GM19238 (cell line): ENCODE measurements around the gene AQP12A.
"Not testable (repeated sequence)": the region's sequence is repeated elsewhere in the genome, so short reads cannot be mapped to it uniquely, and the experiment has no call there.

Source experiments
- DNase-seq: peaks from one replicate; pipeline ENCODE4 v3.0.0; 2011; ENCODE audit warnings: low spot score; ENCODE audit not compliant: insufficient read length

The AQP12A gene

DNA sequence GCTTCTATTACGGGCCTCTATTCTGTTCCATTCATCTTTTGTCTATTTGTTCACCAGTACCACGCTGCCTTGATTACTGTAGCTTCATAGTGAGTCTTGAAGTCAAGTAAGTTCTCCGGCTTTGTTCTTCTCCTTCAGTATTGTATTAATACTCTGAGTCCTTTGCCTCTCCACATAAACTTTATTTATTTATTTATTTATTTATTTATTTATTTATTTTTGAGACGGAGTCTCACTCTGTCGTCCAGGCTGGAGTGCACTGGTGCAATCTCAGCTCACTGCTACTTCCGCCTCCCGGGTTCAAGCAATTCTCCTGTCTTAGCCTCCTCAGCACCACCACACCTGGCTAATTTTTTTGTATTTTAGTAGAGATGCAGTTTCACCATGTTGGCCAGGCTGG, 31.8 kb upstream of the AQP12A start:
- DNase-seq, result not testable (repeated sequence)

DNA sequence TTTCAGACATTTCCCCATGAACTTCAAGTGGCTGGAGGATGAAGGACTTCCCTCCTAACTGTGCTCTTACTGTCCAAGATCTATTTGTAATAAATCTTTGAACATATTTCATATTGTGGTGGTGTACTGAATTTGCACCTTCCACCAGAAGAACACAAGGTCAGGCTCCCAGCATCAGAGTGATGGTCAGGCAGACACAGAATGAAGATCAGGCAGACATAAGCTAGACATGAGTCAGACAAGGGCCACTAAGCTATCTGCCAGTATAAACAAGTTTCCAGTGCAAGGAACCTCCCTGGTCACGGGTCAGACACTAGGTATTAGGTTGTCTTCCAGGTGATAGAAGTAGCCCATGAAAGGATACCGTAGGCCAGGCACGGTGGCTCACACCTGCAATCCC, 29.0 kb upstream of the AQP12A start:
- DNase-seq, result no peak

DNA sequence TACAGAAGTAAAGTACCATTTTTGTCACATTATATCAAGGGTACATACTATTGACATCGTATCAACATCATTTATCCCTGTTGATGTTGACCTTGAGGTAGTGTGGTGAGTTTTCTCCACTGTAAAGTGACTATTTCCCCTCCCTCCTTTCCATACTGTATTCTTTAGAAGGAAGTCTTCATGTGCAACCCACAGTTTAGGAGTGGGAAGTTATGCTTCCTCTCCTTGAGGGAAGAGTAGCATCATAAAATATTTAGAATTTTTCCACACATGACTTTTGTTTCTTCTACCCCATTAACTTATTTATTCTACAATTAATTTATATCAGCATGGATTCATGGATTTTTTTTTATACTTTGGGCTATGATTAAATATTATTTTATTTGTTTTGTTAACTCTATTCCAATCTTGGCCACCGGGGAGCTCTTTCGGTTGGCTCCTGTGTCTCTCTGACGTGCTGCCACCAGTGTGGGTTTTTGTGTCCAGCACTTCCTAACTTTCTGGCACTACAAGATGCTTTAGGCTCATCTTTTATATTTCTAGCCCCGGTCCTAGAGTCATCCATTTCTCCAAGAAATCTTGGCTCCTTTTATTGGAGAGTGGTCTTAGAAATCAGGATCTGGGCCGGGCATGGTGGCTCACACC, 28.0 kb upstream of the AQP12A start:
- no peak for DNase-seq

DNA sequence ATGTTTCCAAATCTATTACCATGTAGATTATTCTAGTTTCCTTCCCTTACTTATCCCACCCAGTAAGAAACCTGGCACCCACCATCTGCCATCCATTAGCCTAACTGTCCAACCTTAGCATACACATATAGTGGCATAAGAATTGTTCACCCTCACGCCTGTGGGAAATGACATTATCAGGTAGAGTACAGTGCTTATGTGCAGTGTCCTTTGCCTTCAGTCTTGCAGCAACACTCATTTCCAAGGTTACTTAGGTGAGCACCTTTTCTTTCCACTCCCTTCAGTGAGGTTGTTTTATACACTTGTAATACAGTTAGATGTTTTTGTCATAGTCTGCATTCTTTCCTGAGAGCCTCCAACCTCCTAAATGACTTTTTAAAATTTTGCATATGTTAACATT, 27.0 kb upstream of the AQP12A start:
- no peak for DNase-seq

DNA sequence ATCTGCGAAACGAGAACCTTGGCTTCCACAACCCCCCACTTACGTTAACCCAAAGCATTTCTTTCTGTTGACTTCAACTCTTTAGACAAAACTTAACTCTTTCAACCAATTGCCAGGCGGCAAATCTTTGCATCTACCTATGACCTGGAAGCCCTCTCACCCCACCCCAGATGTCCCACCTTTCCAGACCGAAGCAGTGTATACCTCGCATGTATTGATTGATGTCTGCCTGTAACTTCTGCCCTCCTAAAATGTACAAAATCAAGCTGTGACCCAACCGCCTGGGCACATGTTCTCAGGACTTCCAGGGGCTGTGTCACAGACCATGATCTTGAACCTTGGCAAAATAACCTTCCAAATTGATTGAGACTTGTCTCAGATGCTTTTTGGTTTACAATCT, 21.3 kb upstream of the AQP12A start:
- DNase-seq, result no peak

DNA sequence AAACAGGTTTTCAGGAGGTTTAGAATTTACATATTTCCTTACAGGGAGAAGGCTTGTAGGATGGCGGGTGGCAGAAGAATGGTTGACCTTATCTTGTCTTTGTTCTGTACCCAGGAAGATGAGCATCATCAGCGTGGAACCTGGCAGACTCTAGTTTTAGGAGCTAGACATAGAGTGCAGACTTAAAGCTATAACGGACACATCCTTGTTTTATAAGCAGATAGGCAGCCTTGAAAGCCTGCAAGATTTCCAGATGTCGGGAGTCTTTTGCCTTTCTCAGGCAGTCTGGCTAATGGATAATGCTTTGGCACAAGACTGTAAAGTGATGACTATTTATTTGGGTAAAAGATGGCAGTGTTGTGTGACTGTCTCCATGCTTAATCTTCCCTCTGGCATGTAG, 20.7 kb upstream of the AQP12A start:
- DNase-seq, result no peak

DNA sequence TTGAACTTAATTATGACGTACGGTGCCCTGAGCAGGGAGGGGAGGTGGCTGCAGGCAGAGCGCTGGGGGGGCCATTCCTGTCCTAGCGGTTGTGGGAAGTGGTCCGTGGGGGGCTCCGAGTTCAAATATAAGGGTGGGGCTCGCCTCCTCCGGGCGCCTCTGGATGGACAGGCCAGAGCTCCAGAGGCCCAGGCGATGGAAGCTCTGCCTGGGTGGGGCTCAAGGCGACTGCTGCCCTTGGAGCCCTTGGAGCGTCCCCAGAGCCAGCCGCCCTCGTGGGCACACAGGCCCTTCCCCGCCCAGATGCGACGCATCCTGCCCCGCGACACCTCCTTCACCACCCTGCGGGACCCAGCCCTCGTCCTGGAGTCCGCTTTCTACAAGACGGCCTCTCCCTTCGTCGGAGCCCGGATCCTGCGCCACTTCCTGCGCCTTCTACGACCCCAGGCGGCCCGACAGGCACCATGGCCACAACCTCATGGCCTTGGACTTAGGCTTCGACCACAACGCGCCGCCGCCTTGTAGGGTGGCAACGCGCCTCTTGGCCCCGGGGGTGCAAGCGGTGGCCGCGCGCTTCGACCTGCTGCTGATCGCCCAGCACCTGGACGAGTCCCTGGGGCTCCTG, 19.5 kb upstream of the AQP12A start:
- DNase-seq, result no peak

DNA sequence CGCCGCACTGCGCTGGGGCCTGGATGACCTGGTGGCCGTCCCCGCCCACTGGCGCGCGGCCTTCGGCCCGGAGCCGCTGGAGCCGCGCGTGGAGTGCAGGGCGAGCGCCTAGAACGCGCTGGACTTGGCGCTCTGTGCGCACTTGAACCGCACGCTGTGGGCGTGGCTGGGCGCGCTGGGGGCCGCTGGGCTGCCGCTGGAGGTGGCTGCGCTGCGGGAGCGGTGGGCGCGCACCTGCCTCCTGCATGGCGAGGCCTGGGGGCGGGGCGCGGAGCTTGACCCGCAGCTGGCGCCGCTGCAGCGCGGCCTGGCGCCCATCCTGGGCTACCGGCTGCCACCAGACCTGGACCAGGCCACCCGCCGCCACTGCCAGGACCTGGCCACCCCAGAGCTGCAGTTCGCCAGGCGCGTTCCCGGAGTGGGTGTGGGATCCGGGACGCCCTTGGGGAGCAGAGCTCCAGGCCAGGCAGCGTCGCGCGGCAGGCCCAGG, 18.9 kb upstream of the AQP12A start:
- DNase-seq, result no peak

DNA sequence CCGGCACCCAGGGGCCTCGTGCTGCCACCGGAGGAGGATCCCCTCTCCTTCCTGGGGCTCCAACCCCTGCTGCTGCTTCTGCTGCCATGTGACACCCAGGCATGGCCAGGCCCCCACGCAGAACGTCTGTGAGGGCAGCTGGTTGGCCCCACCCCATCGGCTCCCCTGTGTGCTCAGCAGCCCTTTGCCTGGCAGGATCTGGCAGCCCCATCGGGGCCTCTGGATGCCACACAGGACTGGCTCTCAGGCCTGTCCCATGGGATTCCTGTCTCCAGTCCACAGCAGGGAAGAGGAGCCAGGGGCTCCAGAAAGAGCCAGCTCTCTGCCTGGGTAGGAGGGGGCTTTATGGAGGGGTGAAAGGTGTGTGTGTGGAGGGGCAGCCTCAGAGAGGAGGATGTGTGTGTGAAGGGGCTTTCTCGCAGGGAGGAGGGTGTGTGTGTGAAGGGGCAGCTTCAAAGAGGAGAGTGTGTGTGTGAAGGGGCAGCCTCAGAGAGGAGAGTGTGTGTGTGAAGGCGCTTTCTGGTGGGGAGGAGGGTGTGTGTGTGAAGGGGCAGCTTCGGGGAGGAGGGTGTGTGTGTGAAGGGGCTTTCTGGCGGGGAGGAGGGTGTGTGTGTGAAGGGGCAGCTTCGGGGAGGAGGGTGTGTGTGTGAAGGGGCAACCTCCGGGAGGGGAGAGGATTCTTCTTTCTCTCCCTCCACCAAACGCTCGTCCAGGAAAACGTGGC, 17.0 kb upstream of the AQP12A start:
- not testable (repeated sequence) for DNase-seq

DNA sequence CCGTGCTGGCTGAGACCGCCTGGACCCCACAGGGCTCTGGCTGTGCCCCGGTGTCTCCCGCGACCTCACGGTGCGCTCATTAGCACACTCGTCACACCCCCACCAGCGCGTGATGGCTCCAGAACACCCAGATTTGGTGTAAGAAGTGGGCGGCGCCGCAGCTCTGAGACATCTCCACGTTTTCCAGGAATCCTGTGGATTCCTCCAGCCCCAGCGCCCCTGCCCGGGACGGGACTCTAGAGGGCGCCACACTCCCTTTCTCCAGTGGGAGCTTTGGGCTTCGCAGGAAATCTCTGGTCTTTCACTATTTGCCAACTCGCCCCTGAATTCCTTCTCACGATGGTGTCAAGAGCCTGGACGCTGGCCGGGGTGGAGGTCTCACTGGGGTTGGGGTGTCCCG, 16.3 kb upstream of the AQP12A start:
- DNase-seq, result not testable (repeated sequence)

DNA sequence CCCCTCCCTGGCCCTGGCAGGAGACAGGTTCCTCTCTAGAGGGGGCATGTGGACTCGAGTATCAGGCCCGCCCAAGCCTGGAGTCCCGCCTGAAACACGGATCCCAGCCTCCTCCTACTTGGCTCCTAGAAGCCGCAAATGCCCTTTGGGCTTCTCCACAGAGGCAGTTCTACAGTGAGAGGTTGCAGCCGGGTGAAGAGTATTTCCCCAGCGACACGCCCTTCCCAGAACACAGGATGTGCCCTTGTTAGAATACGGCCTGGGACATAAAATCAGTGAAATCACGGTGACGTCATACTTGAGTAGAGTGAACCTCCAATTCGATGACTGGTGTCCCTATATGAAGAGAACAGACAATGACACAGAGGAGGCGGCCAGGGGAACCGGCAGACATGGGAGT, 13.6 kb upstream of the AQP12A start:
- DNase-seq, result not testable (repeated sequence)

DNA sequence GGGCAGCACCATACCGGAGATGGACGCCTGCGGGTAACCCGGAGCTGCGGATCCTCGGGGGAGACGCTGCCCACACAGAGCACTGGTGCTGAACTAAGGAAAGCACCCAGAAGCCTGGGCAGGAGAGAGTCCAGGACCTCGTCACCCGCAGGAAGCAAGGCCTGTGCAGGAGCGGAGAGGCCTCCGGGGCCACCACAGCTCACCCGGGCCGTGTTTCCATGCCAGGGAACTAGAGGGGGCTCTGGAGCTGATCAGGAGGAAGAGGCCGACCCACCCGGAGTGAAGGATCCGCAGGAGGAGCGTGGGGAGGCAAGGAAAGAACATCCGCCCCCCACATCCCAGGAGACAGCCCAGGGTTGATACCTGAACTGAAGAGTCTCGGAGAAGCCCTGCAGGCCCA, 12.8 kb upstream of the AQP12A start:
- DNase-seq, result not testable (repeated sequence)

DNA sequence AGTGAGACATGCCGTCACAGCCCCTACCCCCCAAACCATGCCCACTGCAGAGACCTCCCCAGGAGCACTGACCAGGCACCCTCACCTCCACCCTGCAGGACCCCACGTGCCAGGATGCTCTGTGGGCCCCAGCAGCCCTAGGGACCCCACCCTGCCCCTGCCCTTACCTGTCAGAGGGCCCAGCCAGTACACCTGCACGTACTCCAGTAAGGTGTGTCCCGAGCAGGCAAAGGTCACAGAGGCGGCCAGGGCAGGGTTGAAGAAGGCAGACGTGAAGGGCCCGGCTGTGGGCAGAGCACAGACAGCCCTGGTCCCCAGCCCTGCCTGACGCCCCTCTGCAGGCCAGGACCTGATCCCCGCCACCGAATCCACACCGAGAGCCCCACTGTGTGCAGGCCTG, 11.5 kb upstream of the AQP12A start:
- DNase-seq, result not testable (repeated sequence)

DNA sequence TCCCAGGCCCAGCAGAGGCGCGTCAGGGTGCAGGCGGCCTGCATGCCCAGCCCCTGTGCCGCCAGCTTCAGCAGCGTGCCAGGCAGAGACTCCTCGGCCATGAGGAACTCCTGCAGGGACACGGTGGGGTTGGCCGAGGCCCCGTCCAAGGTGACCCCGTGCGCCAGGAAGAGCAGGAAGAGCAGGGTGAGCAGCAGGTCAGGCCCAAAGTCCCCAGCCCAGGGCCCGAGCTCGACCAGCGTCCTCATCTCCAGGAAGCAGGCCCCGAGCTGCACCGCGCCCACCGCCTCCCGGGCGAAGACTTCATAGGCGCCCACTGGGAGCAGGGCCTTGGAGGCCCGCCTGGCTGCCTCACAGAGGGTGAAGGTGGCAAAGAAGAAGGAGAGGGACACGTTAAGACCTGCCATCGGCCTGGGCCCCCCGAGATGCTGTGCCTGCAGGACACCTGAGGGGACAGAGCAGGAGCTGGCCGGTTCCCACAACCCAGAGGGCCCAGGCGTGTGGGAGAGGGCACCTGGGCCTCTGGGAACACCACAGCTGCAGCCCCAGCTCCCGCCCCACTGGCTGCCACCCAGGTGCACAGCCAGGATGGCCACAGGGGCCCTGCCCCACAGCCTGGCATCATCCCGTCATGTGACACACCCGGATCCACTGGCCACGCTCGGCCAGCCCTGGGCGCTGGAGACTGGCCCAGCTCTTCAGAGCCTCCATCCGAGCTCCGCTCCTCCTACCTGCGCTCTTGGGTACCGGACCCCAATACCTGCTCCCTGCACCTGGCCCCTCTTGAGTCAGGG, 9.0 kb upstream of the AQP12A start, which contains the start of gene AQP12B:
Gene AQP12B, minus strand, starts transcription at position 455 of the 794 bp plus-strand sequence. Its CDS starts 48 bp downstream, at position 407.
- not testable (repeated sequence) for DNase-seq

DNA sequence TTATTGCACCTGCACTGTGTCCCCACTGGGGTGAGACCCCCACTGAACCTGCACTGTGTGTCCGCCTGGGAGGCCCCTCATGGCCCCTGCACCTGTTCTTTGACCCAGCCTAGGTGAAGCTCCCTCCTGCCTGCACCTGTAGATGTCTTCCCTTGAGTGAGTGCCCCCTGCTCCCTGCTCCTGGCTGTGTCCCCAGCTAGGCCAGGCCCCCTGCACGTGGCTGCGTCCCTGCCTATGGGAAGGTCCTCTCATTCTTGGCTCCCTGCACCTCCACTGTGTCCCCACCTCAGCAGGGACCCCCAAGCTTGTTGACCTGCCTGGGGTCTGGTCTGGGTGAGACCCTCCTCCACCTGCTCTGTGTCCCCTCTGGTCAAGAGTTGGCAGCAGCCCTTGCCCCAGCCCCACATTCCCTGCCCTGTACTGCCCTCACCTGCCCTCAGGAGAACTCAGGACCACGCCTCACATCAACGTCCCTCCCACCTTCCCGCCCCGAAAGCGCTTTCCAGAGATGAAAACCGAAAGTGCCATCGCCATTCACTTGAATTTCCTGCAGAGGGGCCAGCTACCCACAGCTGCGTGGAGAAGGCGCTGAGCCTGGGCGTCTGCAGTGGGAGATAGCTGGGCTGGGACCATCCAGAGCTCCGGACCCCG, 8.2 kb upstream of the AQP12A start:
- DNase-seq, result not testable (repeated sequence)

DNA sequence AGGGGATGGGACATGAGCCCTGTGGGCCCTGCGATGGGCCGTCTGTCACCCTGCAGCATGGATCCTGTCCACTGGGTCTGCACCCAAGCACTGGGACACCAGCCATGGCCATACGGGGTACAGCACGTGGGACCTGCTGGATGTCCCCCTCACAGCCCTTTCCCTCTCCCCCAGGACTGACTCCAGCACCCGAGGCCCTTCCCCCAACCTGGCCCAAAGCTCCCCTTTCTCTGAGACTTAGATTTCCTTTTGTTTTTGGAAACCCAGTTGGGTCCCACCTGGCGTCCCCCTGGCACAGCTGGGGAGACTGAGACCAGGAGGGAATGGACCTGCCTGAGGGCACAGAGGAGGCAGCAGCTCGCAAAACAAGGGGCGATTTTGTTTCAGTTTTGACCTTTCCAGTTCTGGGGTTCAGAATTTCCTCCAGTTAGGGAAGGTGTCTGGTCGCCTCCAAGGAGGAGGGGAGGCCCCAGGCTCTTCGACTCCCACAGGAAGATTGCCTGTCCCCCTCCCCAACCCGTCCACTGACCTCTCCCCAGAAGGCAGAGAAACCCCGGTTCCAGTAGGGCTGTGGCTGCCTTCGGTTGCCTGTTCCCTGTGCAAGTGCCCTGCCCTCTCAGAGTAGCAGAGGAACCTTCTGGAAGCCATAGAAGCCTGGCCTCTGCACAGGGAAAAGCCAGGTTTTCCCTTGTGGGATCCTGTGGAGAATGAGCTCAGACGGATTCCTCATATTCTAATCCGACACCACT, 7.5 kb upstream of the AQP12A start:
- DNase-seq, result not testable (repeated sequence)

DNA sequence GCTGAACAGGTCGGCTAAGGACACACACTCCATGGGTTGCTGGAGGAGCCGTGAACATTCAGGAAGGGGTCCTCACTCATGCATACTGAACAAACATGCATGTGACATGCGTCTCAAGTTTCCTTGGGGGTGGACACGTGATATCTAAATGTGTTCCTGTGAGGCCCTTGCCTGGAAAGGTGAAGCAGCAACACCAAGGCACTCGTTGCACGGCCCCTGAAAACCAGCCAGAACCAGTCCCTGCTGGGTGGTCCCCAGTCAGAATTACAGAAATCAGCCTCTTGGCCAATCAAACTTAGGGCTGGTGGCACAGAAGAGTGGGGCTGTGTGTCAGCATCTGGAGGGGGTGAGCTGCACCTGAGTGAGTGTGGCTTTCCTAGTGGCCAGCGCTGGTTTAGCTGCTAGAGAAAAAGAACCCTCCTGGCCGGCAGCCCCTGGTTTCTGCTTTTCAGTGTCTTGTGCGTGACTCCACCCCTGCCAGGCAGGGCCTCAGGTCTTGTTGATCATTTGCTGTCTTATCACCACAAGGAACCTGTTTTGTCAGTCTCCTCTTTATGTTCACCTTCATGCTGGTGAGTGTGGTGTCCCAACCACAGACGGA, 5.8 kb upstream of the AQP12A start:
- DNase-seq, result no peak

DNA sequence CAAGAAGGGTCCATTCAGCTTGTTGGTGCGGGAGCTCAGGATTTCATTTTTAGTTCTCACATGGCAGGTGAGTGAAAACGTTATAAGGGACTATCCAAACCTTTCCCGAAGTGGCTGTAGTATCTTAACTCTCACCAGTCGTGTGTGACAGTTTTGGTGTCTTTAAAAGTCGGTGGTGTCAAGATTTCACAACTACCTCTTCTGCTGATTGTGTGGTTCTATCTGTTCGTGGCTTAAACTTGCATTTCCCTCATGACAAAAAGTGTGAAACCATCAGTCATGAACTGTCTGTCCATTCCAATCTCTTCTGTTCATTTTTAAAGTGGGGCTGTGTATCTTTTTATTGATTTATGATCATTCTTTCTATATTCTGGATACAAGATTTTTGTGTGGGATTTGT, 5.2 kb upstream of the AQP12A start:
- DNase-seq, result no peak

DNA sequence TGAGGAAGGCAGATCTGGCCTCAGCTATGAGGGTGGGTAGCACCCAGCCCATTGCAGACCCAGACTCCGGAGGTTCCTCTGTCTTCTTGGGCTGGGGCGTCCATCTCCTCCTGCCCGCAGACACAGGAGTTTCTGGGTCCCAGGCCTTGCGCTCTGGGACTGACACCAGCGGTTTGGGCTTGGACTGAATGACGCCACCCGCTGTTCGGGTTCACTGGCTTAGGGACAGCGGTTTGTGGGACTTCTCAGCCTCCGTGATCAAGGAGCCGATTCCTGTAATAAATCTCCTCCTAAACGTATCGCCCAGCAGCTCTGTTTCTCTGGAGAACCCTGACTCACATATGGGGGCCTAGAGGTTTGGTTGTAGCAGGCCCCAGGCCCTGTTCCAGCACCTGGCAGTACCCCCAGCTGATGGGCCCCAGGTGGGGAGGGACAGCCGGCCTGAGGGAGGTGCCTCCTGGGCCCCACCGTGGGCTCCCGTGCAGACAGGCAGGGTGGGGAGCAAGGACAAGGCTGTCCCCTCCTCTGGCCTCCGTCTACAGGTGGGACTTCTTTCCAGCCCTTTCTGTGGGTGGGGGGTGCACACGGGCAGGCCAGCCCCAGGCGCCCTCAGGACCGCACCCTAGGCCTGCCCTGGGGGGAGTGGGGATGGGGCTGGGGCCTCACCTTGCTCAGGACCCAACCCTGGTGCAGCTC, 4.5 kb upstream of the AQP12A start:
- DNase-seq, result no peak
